ENCODE data around the gene OPN1SW.

The OPN1SW gene, protein sequence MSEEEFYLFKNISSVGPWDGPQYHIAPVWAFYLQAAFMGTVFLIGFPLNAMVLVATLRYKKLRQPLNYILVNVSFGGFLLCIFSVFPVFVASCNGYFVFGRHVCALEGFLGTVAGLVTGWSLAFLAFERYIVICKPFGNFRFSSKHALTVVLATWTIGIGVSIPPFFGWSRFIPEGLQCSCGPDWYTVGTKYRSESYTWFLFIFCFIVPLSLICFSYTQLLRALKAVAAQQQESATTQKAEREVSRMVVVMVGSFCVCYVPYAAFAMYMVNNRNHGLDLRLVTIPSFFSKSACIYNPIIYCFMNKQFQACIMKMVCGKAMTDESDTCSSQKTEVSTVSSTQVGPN

DNA sequence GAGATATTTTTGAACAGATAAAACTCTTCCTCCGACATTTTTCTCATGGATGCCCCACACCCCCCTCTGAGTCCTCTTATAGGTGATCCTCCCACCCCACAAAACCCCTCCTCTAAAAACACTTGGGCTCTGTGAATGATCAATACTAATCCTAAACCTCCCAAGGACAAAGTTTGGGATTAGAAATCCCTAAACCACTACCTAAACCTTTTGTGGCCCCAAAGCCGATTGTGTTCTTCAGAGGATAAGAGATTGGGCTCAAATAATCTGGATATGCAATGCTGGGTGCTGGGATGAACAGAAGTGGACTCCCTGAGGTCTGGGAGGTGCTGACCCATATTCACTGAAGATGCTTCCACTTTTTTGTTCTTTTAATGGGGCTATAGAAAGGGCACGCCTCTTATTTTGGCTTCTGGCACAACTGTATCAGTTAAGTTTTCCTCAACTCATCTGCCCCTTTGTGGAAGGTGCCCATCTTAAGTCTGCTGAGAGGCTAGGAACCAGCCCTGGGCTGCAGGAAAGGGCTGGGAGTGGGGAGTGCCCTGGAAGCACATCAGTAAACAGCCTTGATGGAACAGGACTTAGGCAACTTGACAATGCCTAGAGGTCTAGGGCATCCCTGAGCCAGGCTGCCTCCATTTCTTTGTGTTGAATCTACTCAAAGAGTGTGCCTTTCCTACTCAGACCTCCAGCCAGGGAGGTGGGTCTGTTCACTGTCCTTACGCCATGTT, at the start of gene OPN1SW:
Gene OPN1SW, minus strand, starts transcription at position 51 of the 731 bp plus-strand sequence. Its CDS starts 13 bp downstream, at position 38.
- DNase-seq: no peak

DNA sequence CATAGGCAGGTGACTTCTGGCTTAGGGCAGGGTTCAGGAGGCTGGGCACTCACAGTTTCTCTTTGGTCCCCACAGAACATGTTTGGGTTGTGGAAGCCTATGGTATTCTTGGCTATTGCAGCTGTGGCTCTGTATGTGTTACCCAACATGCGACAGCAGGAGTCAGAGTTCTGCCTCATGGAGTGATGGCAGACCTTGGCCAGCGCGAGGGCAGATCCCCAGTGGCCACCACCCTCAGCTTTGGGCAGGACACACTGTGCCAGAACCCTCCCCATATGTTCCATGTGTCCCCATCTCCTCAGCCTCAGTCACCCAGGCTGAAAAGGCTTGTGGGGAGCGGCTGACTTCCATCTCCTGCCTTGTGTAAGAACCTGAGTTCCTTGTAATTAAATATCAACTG, 46.1 kb upstream of the OPN1SW start:
- DNase-seq: no peak

DNA sequence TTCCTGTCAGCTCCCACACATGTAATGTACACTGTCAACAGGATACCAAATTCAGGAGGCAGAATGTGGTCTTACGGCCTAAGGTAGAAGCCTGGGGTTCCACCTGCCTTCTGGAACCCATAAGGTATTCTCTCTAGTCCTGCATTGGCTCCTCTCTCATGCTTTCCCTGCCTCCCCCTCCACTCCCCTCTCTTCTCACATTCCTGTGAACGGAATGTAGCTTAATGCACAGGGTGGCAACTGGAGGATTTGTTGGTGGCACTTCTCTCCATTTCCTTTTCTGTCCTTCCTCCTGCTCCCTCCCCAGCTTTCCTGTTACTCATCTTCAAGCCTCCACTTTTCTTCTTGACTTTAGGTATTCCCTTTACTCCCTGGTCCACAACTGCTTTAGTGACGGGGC, 43.1 kb upstream of the OPN1SW start:
- DNase-seq: no peak

DNA sequence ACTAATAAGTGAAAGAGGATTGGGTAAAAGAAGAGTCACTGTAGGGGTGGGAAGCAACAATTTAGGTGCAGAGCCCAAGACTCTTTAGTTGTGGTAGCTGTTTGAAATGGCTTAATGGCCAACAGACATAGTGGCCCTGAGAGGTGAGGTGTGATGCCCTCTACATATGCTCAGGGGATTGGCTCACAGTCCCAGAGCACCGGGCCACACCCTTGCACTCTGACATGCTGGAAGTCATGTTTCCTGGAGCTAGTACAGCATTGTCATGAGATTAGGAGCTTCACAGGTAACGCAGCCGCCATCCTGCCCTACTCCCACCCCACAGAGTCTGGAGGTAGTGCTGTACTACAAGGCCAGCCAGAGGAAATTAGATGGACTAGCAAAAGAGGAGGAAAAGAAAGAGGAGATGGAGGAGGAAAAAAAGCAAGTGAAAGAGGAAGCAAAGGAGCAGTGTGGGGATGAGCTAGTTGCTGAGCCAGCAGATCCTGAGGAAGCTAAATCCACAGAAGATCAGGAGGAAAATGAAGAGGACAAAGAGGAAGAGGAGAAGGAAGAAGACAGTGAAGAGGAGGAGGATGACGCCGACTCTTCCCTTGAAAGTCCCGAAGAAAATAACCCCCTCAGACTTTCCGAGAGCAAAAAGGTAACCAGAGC, 39.8 kb upstream of the OPN1SW start:
- DNase-seq: no peak

DNA sequence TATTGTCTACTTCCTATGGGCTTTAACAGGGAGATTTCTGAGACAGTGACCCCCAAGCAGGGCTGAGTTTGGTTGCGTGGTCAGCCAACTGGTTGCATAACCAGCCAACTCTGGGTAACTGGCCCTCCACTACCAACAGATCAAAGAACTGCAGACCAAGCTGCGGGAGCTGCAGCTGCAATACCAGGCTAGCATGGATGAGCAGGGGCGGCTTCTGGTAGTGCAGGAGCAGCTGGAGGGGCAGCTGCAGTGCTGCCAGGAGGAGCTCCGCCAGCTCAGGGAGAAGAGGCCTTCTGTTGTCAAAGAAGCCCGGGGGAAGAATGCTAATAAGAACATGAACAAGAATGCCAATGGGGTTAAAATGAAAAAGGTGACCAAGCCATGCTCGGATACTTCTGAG, 38.9 kb upstream of the OPN1SW start:
- no peak for DNase-seq

DNA sequence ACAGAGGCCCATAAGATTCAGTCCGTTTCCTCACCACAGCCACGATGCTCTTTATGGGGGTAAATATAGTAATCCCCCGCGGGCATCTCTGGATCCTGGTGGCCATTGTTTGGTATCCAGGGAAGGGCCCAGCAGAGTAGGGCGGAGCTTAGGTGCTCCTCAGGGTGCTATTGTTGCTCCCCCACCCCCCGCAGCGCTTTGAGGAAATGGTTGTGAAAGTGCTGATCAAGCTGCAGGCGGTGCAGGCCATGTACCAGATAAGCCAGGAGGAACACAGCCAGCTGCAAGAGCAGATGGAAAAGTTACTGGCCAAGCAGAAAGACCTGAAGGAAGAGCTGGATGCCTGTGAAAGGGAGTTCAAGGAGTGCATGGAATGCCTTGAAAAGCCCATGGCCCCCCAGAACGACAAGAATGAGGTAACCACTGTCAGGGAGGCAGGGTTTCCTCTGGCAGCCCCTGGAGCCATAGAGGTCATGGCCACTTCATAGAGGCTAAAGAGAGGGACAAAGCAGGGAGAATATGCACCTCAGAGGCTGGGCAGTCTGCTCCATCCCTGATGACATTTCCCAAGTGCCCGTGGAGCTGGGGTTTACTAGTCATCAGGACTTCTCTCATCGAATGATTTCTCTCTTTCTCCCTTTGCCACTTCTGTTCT, 37.0 kb upstream of the OPN1SW start:
- DNase-seq: no peak

DNA sequence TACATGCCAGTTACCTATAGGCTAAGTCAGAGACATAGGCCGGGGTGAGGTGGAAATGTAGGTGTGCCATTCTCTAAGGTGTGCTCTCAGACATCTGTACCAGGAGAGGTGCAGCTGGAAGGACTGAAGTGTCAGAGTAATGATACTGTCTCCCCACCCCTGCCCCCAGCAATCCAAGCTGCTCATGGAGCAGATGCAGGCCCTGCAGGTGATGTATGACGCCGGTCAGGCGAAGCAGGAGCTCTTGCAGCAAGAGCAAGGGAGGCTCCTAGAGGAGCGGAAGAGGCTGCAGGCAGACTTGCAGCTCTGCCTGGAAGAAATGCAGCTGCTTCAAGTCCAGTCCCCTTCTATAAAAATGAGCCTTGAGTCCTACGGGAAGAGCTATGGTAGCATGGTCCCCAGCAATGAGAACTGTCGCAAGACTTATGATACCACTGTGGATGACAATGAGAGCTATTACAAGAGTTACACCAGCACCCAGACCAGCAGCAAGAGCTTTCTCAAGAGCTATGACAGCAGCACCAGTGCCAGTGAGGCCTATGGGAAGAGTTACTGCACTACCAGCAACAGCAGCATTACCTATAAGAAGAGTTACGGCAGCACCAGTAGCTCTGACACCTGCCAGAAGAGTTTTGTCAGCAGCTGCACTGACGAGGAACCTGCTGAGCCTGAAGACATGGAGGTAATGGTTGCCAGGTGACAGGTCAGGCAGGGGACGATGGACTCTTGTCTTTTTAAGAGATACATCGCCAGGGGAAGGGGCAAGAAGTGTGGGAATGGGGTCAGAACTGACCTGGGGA, 36.2 kb upstream of the OPN1SW start:
- no peak for DNase-seq

DNA sequence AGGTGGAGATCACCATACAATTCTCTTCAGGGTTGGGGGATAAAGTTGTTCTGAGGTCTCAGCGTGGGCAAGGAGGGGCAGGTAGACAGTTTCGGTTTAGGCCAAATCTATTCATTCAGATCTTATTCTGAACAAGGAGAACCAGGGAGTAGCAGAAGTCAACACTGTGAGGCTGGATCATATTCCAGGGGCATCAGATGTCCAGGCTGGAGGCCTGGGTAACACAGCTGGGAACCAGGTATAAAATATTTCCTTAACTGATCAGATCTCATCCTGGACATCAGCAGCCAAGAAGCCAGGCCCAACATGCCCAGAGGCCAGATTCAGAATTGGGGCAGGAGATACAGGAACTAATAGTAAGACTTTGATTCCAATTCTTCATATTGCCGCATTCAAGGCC, 35.4 kb upstream of the OPN1SW start:
- no peak for DNase-seq

DNA sequence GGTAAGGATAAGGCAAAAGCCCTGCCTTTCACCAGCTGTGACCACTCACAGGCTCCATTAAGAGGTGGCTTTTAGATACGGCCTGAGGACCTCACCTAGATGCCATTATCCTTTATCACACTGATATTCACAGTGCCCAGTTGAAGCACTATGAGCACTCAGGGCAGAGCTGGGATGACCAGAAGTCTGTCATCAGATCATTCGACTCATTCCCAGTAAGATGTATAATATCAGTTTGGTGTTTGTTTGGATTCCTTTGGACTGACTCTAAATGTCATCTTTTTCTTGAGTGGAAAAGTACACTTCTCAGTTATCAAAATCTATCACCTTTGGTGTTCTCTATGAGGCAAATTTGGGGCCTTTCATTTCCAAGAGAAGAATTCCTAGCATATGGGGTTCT, 34.9 kb upstream of the OPN1SW start:
- DNase-seq: no peak

DNA sequence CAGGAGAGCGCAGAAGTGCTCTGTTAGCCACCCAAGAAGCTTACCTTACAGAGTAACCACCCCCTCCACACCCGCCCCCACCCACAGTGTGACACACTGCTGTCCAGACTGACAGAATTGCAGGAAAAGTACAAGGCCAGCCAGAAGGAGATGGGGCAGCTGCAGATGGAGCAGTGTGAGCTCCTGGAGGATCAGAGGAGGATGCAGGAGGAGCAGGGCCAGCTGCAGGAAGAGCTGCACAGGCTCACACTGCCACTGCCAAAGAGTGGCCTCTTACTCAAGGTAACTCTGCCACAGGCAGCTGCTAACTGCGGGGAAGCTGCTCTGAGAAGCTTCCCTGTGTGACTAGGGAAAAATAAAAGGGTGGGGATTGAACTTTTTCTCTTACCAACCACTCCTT, 33.8 kb upstream of the OPN1SW start:
- no peak for DNase-seq

DNA sequence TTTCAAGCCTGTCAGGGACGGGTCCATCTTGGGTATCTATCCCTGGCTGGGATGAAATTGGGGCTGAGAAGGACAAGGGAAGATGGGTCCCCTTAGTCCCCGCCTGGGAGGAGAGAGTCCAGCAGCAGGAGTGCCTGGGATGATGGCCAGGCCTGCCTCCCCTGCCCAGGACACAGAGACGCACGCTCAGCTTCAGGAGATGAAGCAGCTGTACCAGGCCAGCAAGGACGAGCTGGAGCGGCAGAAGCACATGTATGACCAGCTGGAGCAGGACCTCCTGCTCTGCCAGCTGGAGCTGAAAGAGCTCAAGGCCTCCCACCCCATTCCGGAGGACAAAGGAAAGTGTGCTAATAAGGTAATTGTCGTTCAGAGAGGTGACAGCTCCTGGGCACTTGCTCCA, 31.6 kb upstream of the OPN1SW start:
- no peak for DNase-seq

DNA sequence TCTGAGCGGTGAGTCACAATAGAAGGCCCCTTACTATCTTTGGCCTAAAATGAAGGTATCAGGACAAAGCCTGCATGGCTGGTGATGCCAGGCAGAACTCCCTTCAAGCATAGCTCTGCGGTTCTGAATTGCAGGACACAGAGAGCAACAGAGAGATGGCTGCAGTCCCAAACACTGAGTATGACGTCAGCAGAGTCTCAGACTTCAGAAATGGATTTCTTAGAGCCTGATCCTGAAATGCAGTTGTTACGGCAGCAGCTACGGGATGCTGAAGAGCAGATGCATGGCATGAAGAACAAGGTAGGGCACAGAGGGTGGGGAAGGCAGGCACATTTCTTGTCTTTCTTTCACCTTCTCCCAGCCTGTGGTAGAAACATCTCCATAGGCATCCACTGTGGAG, 29.6 kb upstream of the OPN1SW start:
- no peak for DNase-seq

DNA sequence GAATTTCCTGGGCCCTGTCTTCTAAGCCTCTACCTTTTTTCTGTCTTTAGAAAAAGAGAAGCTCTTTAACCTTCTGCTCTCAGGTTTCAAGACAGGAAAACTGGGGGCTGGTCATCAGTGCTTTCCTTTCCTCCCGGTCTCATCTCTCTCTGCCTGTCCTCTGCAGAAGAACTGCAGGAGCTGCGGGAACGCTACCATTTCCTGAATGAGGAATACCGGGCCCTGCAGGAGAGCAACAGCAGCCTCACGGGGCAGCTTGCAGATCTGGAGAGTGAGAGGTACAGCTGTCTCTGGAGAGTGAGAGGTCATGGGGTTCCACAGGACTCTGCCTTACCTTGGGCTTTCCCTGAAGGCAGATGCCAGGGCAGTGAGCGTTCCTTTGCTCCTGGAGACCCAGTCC, 28.9 kb upstream of the OPN1SW start:
- DNase-seq: no peak

DNA sequence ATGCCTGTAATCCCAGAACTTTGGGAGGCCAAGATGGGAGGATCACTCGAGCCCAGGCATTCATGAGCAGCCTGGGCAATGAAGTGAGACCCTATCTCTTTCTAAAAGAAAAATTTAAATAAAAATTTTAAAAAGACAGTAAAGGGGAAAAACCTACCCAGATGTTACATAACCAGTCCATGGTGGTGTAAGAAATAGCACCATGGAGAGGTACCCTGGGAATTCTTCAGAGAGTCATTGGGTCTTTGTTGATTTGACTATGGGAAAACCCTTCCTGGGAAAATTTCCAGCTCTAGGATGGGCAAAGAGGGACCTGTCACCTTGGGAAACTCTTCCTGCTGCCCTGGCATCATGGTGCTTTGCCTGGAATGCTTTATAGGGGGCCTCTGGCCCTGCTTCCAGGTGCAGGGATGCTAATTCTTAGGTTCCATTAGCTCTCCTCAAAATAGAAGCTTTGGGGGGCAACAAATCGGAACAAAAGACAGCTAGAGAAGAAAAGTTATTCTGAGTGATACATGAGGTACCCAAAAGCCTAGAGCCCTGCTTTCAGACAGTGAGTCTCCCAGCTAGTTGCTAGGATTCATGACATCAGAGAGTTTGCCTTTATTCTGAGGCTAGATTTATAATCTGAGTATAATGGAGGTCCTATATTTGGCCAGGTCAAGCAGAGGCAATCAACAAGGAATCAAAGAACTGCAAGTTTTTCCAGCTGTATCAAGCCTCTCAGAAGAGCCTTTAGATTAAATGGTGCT, 26.2 kb upstream of the OPN1SW start:
- no peak for DNase-seq

DNA sequence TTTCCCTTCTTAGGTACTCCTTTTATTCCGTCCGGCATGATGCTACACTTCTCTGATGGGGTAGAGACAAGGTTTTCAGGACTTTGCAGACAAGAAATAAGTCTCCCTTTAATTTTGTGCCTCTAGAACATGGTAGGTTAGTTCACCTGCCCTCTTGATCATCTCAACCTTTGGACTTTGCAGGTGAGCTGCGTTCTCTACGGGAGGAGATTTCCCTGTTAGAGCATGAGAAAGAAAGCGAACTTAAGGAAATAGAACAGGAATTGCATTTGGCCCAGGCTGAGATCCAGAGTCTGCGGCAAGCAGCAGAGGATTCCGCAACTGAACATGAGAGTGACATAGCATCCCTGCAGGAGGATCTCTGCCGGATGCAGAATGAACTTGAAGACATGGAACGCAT, 25.4 kb upstream of the OPN1SW start:
- no peak for DNase-seq

DNA sequence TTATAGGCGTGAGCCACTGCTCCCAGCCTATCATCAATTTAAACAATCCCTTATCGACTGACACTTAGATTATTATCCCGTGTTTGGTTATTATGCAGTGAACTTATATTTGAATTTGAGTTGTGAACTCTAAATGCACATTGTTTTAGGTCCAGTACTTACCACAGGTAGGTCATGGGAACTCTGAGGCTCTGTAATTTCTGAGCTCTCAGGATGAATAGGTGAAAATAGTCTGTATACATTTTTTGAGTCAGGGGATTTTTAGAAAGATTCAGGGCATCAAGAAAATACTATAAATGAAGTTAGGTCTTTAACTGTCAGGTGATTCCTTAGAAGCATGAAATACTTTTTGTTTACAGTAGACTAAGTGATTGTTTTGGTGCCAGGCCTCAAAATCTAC, 25.0 kb upstream of the OPN1SW start:
- no peak for DNase-seq

DNA sequence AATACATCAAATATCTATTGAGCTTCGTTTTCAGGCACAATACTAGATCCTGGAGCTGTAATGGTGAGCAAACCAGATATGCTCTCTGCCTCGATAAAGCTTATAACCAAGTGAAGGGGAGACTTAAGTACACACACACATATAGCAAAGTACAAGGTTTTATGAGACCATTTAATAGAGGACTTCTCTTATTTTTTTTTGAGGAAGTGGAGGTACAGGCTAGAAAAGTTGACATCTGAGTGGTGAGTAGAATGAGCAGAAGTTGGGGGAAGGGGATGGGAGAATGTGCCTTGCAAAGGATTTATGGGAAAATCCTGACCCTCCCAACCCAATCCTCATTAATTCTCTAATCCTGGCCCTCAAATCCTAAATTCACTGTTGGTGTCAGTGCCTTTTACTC, 23.9 kb upstream of the OPN1SW start:
- no peak for DNase-seq

DNA sequence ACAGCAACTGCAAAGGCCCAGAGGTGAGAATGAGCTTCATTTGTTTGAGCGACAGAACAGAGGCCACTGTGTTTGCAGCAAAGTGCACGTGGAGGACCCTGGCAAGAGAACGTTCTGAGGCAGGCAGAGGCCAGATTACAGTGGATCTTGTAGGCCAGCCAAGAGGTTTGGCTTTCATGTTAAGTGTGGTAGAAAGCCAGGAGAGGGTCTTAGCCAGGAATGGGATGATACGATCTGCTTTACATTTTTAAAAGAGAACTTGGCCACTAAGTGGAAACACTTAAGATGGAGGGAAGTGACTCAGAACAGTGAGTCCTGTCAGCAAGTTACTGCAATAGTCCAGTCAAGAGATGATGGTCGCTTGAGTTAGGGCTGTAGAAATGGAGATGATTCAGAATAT, 20.7 kb upstream of the OPN1SW start:
- DNase-seq: no peak

DNA sequence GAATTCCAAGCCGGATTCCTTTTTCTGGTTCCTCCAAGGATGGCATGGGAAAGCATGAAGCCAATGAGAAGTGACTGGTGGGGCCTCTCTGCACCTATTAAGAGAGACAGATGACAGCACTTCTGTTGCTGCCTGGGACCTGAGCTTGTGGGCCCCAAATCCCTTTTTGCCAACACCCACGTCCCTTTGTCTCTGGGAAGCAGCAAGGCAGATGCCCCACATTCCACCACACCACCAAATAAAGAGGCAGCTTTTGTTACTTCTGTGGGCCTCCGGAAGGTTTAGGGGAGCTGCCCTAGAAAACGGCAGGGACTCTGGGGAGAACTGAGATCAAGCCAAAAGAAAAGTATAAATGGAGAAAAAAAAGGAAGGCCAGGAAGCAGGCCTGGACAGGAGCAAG, 19.5 kb upstream of the OPN1SW start:
- DNase-seq: no peak

DNA sequence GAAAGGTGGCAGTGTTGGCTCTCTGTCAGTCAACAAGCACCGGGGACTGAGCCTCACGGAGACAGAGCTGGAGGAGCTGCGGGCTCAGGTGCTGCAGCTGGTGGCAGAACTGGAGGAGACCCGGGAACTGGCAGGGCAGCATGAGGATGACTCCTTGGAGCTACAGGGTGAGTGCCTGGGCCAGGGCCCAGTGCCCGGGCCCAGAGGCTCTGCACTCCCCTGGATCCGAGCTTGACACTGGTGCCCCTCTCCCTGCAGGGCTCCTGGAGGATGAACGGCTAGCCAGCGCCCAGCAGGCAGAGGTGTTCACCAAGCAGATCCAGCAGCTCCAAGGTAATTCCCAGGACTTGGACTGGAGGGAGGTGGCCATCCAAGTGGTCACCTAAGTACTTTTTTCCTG, 18.8 kb upstream of the OPN1SW start:
- DNase-seq: no peak

DNA sequence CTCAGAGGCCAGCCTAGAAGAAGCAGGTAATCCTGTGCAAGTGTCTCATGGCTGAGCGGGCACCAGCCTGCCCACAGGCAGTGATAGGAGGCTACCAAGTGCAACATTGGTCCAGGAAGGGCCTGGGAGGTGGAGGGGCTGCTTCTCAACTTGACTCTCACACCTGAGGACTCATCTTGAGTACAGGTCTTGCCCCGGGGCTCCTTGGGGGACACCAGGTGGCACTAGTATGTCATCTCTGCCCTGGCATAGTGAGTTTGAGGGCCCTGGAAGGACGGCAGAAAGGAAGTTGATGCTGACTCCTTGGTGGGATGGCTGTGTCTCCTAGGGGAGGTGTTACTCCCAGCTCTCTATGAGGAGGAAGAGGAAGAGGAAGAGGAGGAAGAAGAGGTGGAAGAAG, 18.4 kb upstream of the OPN1SW start:
- peak in 1 of 2 donors; percentile 24 for DNase-seq

DNA sequence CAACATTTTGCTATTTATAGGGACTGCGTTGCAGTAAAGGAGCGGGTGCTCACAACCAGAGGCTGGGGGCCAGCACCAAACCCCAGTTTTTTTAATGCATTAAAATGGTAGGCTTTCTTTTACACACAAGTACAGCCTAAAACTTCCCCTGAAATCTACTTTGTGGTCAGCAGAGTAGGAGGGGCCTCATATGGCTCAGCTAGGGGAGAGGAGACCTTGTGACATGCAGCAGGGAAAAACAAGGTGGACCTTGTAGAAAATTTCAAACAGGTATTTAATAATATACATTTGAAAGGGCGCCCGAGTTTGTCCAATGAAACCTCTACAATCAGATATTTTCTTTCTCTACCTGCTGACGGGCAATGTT, 17.6 kb upstream of the OPN1SW start:
- DNase-seq: no peak
